GM12872 (cell line): ENCODE measurements around the gene UBE2C.

Source experiments
- CTCF ChIP-seq: IDR thresholded peaks from 3 replicates; pipeline ENCODE4 v1.5.1; 2011; ENCODE audit warnings: low read depth, mild to moderate bottlenecking, low read length, moderate library complexity; ENCODE audit not compliant: insufficient read depth

Gene UBE2C

GRCh38 chr20:45840700-45841198 lies 28.3 kb downstream of the UBE2C start:
- no peak for TF ChIP-seq CTCF

- no peak for TF ChIP-seq CTCF
Observed at GRCh38 chr20:45841407-45842129, 29.1 kb downstream of the UBE2C start.

GRCh38 chr20:45842169-45842812 lies 29.8 kb downstream of the UBE2C start:
- no peak for TF ChIP-seq CTCF

- no peak for TF ChIP-seq CTCF
Observed at GRCh38 chr20:45843506-45843905, 31.1 kb downstream of the UBE2C start.

GRCh38 chr20:45845452-45845851 lies 33.0 kb downstream of the UBE2C start:
- TF ChIP-seq CTCF = no peak

GRCh38 chr20:45848421-45848820 lies 36.0 kb downstream of the UBE2C start:
- no peak for TF ChIP-seq CTCF

GRCh38 chr20:45848969-45849582 lies 36.6 kb downstream of the UBE2C start:
- no peak for TF ChIP-seq CTCF
